Chondrocyte (in vitro differentiated cells): ENCODE results near the gene THAP11. TPM values are rescaled to one million over a fixed set of nuclear protein-coding genes. Genes with fewer than 3 reads are reported as not detected.

Experiments
- DNase-seq: peaks from one replicate; pipeline ENCODE4 v3.0.0; 2021; ENCODE audit warnings: mixed read lengths, low spot score
- H3K27ac Mint-ChIP-seq: one replicate; pipeline ENCODE4 v1.8.0; 2021; ENCODE audit warnings: mild to moderate bottlenecking, moderate library complexity, mixed read lengths; ENCODE audit not compliant: unreplicated experiment
- H3K27me3 Mint-ChIP-seq: 2 replicates; pipeline ENCODE4 v1.8.0; 2021; ENCODE audit warnings: low read depth, mixed read lengths
- H3K36me3 Mint-ChIP-seq: 2 replicates; pipeline ENCODE4 v1.8.0; 2021; ENCODE audit warnings: low read depth, mixed read lengths
- H3K4me1 Mint-ChIP-seq: 2 replicates; pipeline ENCODE4 v1.8.0; 2021; ENCODE audit warnings: low read depth, mild to moderate bottlenecking, mixed read lengths
- H3K4me3 Mint-ChIP-seq: one replicate; pipeline ENCODE4 v1.8.0; 2021; ENCODE audit warnings: mild to moderate bottlenecking, moderate library complexity, mixed read lengths; ENCODE audit not compliant: unreplicated experiment
- H3K9me3 Mint-ChIP-seq: 2 replicates; pipeline ENCODE4 v1.8.0; 2021; ENCODE audit warnings: low read depth, mixed read lengths
- total RNA-seq: library from RNA; stranded (reverse); gene quantifications from 3 replicates; pipeline ENCODE4 v1.2.1, GENCODE V29; 2021
- TF ChIP-seq, protein P1 (sequence below): fragments of 200-600 bp; sonication (generic); IDR thresholded peaks from 2 replicates; pipeline ENCODE4 v1.5.0; 2021; ENCODE audit warnings: antibody characterized with exemption, mild to moderate bottlenecking, moderate library complexity

THAP11 gene
- total RNA-seq, 1 donor from 2014 or later, result 25.7 TPM

DNA sequence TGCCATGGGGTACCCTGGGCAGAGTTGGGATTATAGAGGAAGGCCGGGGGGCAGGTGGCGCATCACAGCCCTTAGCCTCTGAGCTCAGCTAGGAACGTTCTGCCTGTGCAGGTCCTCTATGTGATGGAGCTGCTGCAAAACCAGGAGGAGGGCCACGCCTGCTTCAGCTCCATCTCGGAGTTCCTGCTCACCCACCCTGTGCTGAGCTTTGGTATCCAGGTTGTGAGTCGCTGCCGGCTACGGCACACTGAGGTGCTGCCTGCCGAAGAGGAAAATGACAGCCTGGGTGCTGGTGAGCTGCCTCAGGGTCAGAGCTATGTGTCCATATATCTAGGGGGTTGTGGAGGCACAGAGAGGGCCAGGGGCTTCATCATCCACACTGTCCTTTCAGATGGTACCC is 36.7 kb downstream of the THAP11 start:
- H3K27ac Mint-ChIP-seq, result no peak overlapping the region
- peaks cover 33% of the 10 kb centered on the region for H3K36me3 Mint-ChIP-seq
- no peak for DNase-seq
- no peaks in the 10 kb centered on the region for H3K27me3 Mint-ChIP-seq
- peaks cover 18% of the 10 kb centered on the region for H3K4me1 Mint-ChIP-seq
- H3K9me3 Mint-ChIP-seq, result no peaks in the 10 kb centered on the region
- TF ChIP-seq, protein P1, sequence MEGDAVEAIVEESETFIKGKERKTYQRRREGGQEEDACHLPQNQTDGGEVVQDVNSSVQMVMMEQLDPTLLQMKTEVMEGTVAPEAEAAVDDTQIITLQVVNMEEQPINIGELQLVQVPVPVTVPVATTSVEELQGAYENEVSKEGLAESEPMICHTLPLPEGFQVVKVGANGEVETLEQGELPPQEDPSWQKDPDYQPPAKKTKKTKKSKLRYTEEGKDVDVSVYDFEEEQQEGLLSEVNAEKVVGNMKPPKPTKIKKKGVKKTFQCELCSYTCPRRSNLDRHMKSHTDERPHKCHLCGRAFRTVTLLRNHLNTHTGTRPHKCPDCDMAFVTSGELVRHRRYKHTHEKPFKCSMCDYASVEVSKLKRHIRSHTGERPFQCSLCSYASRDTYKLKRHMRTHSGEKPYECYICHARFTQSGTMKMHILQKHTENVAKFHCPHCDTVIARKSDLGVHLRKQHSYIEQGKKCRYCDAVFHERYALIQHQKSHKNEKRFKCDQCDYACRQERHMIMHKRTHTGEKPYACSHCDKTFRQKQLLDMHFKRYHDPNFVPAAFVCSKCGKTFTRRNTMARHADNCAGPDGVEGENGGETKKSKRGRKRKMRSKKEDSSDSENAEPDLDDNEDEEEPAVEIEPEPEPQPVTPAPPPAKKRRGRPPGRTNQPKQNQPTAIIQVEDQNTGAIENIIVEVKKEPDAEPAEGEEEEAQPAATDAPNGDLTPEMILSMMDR, result no peak
- H3K4me3 Mint-ChIP-seq, result no peak overlapping the region

DNA sequence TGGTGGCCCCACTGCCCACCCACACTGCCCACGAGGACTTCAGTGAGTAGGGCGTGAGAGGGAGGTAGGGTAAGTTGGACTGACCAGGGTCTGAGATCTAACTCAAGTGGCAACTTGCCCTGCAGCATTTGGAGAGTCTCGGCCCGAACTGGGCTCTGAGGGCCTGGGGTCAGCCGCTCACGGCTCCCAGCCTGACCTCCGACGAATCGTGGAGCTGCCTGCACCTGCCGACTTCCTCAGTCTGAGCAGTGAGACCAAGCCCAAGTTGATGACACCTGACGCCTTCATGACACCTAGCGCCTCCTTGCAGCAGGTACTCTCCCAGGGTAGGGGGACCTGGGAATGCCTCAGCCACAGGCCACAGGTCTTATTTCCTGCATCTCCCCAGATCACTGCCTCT is 37.3 kb downstream of the THAP11 start:
- no peaks in the 10 kb centered on the region for H3K27me3 Mint-ChIP-seq
- no peaks in the 10 kb centered on the region for H3K9me3 Mint-ChIP-seq
- H3K4me1 Mint-ChIP-seq, result peaks cover 14% of the 10 kb centered on the region
- no peak overlapping the region for H3K27ac Mint-ChIP-seq
- TF ChIP-seq, protein P1, result no peak
- DNase-seq, result no peak
- H3K36me3 Mint-ChIP-seq, result peaks cover 34% of the 10 kb centered on the region
- no peak overlapping the region for H3K4me3 Mint-ChIP-seq

DNA sequence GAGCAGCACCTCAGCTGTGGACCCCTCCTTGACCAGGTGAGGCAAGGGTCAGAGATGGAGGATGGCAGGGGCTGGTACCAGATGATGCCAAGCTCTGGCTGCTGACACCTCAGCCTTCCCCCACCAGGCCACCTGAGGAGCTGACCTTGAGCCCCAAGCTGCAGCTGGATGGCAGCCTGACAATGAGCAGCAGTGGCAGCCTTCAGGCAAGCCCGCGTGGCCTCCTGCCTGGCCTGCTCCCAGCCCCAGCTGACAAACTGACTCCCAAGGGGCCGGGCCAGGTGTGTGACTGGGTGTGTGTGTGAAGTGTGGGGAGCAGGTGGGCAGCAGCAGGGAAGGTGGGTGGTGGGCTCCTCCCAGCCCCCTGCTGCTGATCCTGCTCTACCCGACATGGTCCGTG is 37.8 kb downstream of the THAP11 start:
- Mint-ChIP-seq H3K36me3 (peaks cover 35% of the 10 kb centered on the region), H3K4me3 (no peak overlapping the region)

DNA sequence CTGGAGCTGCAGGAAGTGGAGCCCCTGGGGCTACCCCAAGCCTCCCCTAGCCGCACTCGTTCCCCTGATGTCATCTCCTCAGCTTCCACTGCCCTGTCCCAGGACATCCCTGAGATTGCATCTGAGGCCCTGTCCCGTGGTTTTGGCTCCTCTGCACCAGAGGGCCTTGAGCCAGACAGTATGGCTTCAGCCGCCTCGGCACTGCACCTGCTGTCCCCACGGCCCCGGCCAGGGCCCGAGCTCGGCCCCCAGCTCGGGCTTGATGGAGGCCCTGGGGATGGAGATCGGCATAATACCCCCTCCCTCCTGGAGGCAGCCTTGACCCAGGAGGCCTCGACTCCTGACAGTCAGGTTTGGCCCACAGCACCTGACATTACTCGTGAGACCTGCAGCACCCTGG is 38.5 kb downstream of the THAP11 start:
- Mint-ChIP-seq H3K27me3 (no peaks in the 10 kb centered on the region), H3K27ac (no peak overlapping the region), H3K4me3 (no peak overlapping the region), H3K4me1 (peaks cover 5% of the 10 kb centered on the region), H3K36me3 (peaks cover 35% of the 10 kb centered on the region), H3K9me3 (no peaks in the 10 kb centered on the region)
- DNase-seq, result no peak
- TF ChIP-seq, protein P1, result no peak

More for the DNA sequence above, 37.8 kb downstream of the THAP11 start:
- Mint-ChIP-seq H3K27ac (no peak overlapping the region), H3K27me3 (no peaks in the 10 kb centered on the region), H3K4me1 (peaks cover 11% of the 10 kb centered on the region), H3K9me3 (no peaks in the 10 kb centered on the region)
- DNase-seq, result no peak
- TF ChIP-seq, protein P1, result no peak

DNA sequence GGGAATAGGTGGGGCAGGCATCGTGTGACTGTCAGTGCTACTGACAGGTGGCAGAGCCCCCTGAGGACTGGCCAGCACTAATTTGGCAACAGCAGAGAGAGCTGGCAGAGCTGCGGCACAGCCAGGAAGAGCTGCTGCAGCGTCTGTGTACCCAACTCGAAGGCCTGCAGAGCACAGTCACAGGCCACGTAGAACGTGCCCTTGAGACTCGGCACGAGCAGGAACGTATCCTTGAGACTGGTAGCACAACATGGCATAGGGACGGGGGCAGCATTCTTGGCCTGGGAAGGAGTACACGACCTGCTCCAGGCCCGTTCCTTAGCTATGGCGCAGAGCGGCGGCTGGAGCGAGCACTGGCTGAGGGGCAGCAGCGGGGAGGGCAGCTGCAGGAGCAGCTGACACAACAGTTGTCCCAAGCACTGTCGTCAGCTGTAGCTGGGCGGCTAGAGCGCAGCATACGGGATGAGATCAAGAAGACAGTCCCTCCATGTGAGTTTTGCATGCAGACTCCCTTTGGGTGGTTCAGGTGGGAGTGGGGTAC is 39.6 kb downstream of the THAP11 start:
- H3K27ac Mint-ChIP-seq, result no peak overlapping the region
- no peak for DNase-seq
- no peak overlapping the region for H3K4me3 Mint-ChIP-seq
- no peaks in the 10 kb centered on the region for H3K27me3 Mint-ChIP-seq
- no peaks in the 10 kb centered on the region for H3K9me3 Mint-ChIP-seq
- TF ChIP-seq, protein P1, result no peak
- H3K4me1 Mint-ChIP-seq, result peaks cover 4% of the 10 kb centered on the region
- peaks cover 37% of the 10 kb centered on the region for H3K36me3 Mint-ChIP-seq
